ENCODE measurements around the gene CFAP119.

The CFAP119 gene

GRCh38 chr16:30780549-30780948 lies 18.7 kb upstream of the CFAP119 start:
- no peak for DNase-seq

DNA sequence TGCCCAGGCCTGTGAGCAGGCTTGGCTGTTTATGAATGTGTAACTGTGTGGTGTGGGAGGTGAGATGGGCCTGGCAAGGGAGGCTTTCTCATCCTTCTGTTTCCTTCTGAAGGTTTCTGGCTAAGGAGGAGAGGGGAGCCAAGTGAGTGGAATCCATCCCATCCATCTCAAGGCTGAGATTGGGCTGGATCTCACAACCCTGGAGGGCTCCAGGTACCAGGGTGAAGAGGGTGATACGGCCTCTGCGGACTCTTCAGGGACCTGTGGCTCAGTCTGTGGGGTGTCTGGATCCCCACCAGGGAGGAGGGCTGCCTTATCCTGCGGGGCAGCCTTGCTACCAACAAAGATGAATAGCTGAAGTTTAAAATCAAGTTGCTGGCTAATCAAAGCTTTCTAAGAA lies 18.2 kb upstream of the CFAP119 start:
- no peak for DNase-seq

- no peak for DNase-seq
Observed at GRCh38 chr16:30779596-30779995, 17.7 kb upstream of the CFAP119 start.

DNA sequence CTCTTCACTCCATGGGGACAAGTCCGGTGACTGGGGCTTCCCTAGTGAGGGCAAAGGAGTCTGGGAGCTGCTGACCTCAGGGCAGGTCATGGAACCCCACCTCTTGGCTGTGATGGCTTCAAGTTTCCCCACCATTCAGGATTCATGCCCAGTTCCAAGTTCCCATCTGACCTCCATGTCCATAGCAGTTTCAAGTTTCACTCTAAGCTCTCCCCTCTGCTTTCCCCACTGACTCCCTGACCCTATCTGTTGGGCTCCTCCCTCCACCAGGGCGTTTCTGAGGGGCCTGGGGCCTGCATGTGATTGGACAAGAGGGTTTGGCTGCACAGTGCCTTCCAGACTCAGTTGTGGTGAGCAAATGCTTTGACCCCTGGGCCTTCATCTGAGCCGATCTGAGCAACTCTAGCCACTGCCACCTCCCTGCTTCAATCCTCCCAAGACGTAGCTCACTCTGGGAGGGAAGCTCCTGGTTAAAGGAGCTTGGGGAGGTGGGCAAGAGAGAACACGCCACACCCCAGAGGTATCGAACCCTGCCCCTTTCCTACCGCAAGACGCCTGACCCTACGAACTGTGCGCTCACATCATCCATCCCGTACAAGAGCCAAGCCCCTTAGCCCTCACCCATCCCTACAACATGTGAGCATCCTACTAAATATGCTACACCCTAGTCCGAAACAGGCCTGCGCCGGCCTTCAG lies 16.8 kb upstream of the CFAP119 start:
- no peak for DNase-seq

GRCh38 chr16:30777591-30778297 lies 15.9 kb upstream of the CFAP119 start:
- DNase-seq: no peak

DNA sequence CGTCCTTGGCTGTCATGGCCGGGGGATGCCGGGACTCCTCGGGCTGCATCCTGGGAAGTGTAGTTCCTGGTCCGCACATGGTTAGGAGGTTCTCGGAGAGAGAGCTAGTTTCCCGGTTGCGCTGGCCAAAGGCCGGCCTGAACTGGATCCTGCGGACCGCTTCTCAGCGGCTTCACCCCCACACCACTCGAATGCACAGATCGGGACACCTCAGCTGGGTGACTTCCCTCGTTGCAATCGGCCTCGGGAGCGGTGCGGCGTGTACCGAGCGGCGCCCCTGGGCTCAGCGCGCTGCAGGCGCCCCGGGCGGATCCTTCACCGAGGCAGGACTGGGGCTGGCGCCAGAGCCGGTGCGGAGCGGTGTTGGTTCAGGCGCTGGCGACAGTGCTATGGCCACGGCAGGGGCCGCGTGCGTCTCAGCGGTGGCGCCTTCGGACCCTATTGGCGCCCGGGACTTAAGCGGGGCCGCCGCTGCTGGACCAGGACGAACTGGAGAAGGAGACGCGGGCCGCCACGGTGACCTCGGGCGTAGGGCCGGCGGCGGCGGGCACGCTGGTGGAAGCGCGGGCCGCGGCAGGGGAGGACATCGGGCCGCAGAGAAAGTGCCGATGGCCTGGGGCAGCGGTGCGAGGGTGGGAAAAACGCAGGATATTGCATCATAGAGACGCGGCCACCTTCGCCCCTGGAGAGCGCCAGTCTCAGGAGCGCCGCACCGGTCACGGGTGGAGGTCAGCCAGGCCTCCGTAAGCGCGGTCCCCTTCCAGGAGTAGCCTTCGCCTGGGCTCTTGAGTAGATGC lies 13.7 kb upstream of the CFAP119 start:
- DNase-seq: peak; percentile 61 to 63

GRCh38 chr16:30775131-30775391 lies 13.2 kb upstream of the CFAP119 start:
- no peak for DNase-seq

GRCh38 chr16:30774367-30775130 lies 12.7 kb upstream of the CFAP119 start:
- DNase-seq: no peak

- DNase-seq: no peak
Observed at GRCh38 chr16:30773826-30774225, 12.0 kb upstream of the CFAP119 start.

GRCh38 chr16:30771726-30772125 lies 9.9 kb upstream of the CFAP119 start:
- no peak for DNase-seq

- DNase-seq: no peak
Observed at GRCh38 chr16:30769379-30770089, 7.7 kb upstream of the CFAP119 start.

DNA sequence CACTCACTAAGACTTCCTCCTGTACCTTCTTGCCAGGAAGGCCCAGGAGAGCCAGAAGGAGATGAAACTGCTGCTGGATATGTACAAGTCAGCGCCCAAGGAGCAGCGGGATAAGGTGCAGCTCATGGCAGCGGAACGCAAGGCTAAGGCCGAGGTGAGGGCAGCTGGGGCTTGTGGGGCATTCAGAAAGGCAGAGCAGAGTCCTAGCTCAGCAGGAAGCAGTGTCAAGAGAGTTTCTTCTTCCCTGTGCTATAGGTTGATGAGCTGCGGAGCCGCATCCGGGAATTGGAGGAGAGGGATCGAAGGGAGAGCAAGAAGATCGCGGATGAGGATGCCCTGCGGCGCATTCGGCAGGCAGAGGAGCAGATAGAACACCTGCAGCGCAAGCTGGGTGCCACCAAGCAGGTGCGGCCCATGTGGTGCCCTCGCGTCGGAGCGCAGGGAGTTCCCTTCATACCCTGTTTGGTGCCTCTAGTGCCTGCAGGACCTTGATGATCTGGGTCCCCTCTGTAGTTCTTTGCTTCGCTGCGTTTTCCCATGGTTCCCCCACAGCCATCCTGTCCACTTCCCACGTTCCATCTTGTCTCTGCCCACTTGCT lies 6.8 kb upstream of the CFAP119 start:
- no peak for DNase-seq

- DNase-seq: no peak
Observed at GRCh38 chr16:30767767-30768465, 6.1 kb upstream of the CFAP119 start.

GRCh38 chr16:30766933-30767284 lies 5.0 kb upstream of the CFAP119 start:
- DNase-seq: no peak

DNA sequence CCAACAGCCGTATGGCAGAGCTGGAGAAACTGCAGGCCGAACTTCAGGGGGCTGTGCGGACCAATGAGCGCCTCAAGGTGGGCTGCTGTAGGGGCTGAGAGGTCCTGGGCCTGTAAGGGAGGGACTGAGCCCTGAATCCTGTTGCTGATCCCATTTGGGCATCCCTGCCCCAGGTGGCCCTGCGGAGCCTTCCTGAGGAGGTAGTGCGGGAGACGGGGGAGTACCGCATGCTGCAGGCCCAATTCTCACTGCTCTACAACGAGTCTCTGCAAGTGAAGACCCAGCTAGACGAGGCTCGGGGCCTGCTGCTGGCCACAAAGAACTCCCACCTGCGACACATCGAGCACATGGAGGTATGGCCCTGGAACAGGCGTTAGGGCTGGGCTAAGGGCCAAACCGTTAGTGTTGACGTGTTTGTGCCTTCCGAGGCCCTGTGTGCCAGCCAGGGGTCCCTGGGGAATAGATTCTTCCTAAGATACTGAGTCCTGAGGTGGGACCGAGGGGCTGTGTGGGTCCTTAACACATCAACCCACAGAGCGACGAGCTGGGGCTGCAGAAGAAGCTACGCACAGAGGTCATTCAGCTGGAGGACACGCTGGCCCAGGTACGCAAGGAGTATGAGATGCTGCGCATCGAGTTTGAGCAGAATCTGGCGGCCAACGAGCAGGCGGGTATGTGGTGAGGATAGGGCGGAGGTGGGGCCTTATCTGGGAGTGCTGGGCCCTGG lies 4.5 kb upstream of the CFAP119 start:
- DNase-seq: no peak

GRCh38 chr16:30764816-30765465 lies 3.1 kb upstream of the CFAP119 start:
- DNase-seq: no peak

GRCh38 chr16:30764086-30764485 lies 2.2 kb upstream of the CFAP119 start:
- no peak for DNase-seq

DNA sequence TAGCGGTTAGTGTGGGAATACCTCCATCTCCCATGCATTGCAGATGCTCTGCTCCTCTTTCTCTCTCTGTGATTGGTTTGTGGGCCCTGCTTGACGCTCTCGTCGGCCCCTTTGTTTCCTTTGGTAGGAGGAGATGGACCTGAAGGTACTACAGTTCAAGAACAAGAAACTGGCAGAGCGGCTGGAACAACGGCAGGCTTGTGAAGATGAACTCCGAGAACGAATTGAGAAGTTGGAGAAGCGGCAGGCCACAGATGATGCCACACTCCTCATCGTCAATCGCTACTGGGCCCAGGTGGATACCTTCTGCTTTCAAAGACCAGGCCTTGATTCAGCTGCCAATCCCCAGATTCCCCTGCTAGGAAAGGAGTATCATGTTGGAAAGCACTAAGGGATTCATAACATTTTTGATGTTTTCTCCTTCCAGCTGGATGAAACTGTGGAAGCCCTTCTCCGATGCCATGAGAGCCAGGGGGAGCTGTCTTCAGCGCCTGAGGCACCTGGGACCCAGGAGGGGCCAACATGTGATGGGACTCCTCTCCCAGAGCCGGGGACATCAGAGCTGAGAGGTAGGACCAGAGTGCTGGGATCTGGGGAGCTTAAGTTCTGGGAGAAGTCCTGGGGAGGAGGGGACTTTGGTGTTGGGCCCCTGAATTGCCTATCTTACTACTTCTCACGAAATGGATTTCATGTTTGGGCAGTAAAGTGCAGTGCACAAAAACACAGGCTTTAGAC lies 1.3 kb upstream of the CFAP119 start:
- no peak for DNase-seq

DNA sequence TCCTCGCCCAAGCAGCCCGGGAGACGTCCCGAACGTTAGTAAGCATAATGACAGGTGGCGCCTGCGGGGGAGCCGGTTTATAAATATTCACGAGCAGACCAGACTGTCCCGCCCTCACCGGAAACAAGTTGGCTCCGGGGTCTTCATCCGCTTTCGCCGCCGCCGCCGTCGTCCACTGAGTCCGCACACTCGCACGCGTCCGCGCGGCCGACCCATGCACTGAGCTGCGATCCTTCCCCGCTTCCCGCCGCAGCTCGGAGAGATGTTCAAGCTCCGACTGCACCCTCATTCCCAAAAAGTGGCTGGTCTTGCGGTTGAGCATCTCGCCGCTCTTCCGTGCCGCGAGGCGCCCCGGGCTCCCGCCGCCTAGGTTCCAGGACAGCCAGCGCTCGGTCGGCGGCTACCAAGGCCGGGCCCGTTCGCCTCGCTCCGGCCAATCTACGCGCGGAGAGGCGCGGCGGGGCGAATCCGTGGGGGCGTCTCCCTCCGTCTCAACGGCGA lies 385 bp downstream of the CFAP119 start:
- peak; percentile 30 to 42 for DNase-seq
